H9 (cell line): ENCODE measurements around the gene C17orf114.

ENCODE experiments used
- DNase-seq: peaks from one replicate; pipeline ENCODE4 v3.0.0-alpha.2; 2017
- H2AFZ ChIP-seq: one replicate; pipeline ENCODE4 v1.6.1; 2013; ENCODE audit warnings: mild to moderate bottlenecking, low read length, control low read depth, moderate library complexity
- H2AK5ac ChIP-seq: 2 replicates; pipeline ENCODE4 v1.6.1; 2013; ENCODE audit warnings: low read length, control low read depth, mixed read lengths; ENCODE audit not compliant: insufficient read length
- H2BK120ac ChIP-seq: one replicate; pipeline ENCODE4 v1.6.1; 2013; ENCODE audit warnings: low read depth, mild to moderate bottlenecking, low read length, control low read depth, inconsistent platforms; ENCODE audit not compliant: poor library complexity, severe bottlenecking
- H2BK12ac ChIP-seq: 2 replicates; pipeline ENCODE4 v1.6.1; 2013; ENCODE audit warnings: low read length, control low read depth, mixed read lengths, low read depth; ENCODE audit not compliant: insufficient read length
- H2BK15ac ChIP-seq: 2 replicates; pipeline ENCODE4 v1.6.1; 2013; ENCODE audit warnings: low read depth, low read length, control low read depth
- H2BK20ac ChIP-seq: one replicate; pipeline ENCODE4 v1.6.1; 2013; ENCODE audit warnings: low read depth, mild to moderate bottlenecking, low read length, control low read depth, inconsistent platforms; ENCODE audit not compliant: poor library complexity, severe bottlenecking
- H2BK5ac ChIP-seq: 2 replicates; pipeline ENCODE4 v1.6.1; 2013; ENCODE audit warnings: low read length, control low read depth, mixed read lengths; ENCODE audit not compliant: insufficient read length
- H3K14ac ChIP-seq: 2 replicates; pipeline ENCODE4 v1.6.1; 2013; ENCODE audit warnings: low read length, control low read depth; ENCODE audit not compliant: insufficient read depth
- H3K18ac ChIP-seq: 2 replicates; pipeline ENCODE4 v1.6.1; 2013; ENCODE audit warnings: low read depth, mild to moderate bottlenecking, mixed read lengths, low read length, control low read depth; ENCODE audit not compliant: insufficient read length
- H3K23ac ChIP-seq: 2 replicates; pipeline ENCODE4 v1.6.1; 2013; ENCODE audit warnings: low read length, control low read depth, mixed read lengths, low read depth; ENCODE audit not compliant: insufficient read length
- H3K23me2 ChIP-seq: 2 replicates; pipeline ENCODE4 v1.6.1; 2013; ENCODE audit warnings: low read depth, mild to moderate bottlenecking, mixed read lengths, low read length, control low read depth; ENCODE audit not compliant: insufficient read length, poor library complexity, severe bottlenecking
- H3K27ac ChIP-seq: 2 replicates; pipeline ENCODE4 v1.5.1; 2013; ENCODE audit warnings: low read length, control low read depth, mixed read lengths, low read depth; ENCODE audit not compliant: insufficient read length
- H3K27me3 ChIP-seq: 2 replicates; pipeline ENCODE4 v1.6.1; 2013; ENCODE audit warnings: low read length, control low read depth, inconsistent platforms; ENCODE audit not compliant: insufficient read depth
- H3K4ac ChIP-seq: 2 replicates; pipeline ENCODE4 v1.6.1; 2013; ENCODE audit warnings: low read depth, mild to moderate bottlenecking, control low read depth, inconsistent platforms, low read length, moderate library complexity
- H3K4me1 ChIP-seq: 2 replicates; pipeline ENCODE4 v1.6.1; 2013; ENCODE audit warnings: low read length, control low read depth, inconsistent platforms; ENCODE audit not compliant: insufficient read depth
- H3K4me2 ChIP-seq: 2 replicates; pipeline ENCODE4 v1.6.1; 2013; ENCODE audit warnings: low read length, control low read depth, mixed read lengths; ENCODE audit not compliant: insufficient read length, insufficient read depth
- H3K56ac ChIP-seq: 2 replicates; pipeline ENCODE4 v1.6.1; 2013; ENCODE audit warnings: low read depth, mild to moderate bottlenecking, mixed read lengths, low read length, control low read depth; ENCODE audit not compliant: insufficient read length
- H3K79me1 ChIP-seq: 2 replicates; pipeline ENCODE4 v1.6.1; 2013; ENCODE audit warnings: low read depth, mild to moderate bottlenecking, moderate library complexity, low read length, control low read depth, inconsistent platforms; ENCODE audit not compliant: insufficient read depth, poor library complexity, severe bottlenecking
- H3K79me2 ChIP-seq: 2 replicates; pipeline ENCODE4 v1.6.1; 2013; ENCODE audit warnings: low read length, control low read depth, inconsistent platforms; ENCODE audit not compliant: insufficient read depth
- H3K9ac ChIP-seq: 2 replicates; pipeline ENCODE4 v1.6.1; 2013; ENCODE audit warnings: low read length, control low read depth, mixed read lengths; ENCODE audit not compliant: insufficient read length; ENCODE audit errors: extremely low read depth
- H3K9me3 ChIP-seq: one replicate; pipeline ENCODE4 v1.6.1; 2013; ENCODE audit warnings: low read depth, low read length, inconsistent platforms; ENCODE audit not compliant: control insufficient read depth
- H3T11ph ChIP-seq: one replicate; pipeline ENCODE4 v1.6.1; 2013; ENCODE audit warnings: mild to moderate bottlenecking, low read length, control low read depth, inconsistent platforms
- H4K20me1 ChIP-seq: one replicate; pipeline ENCODE4 v1.6.1; 2013; ENCODE audit not compliant: control insufficient read depth, insufficient read length, insufficient read depth
- H4K5ac ChIP-seq: 2 replicates; pipeline ENCODE4 v1.6.1; 2013; ENCODE audit warnings: low read depth, mild to moderate bottlenecking, mixed read lengths, low read length, control low read depth; ENCODE audit not compliant: insufficient read length
- H4K8ac ChIP-seq: replicated peaks from 2 replicates; pipeline ENCODE4 v1.6.1; 2013; ENCODE audit warnings: low read length, control low read depth, mixed read lengths, low read depth; ENCODE audit not compliant: insufficient read length
- H4K91ac ChIP-seq: 2 replicates; pipeline ENCODE4 v1.6.1; 2013; ENCODE audit warnings: low read depth, mild to moderate bottlenecking, moderate library complexity, mixed read lengths, low read length, control low read depth; ENCODE audit not compliant: insufficient read length
- H3K27ac Mint-ChIP-seq, 3 experiments: 2 replicates in 2 of 3; 3 replicates in 1 of 3; pipeline ENCODE4 v1.8.0; 2020 to 2021; ENCODE audit warnings: mixed read lengths in 3 of 3, mild to moderate bottlenecking in 1 of 3, moderate library complexity in 1 of 3
- H3K27me3 Mint-ChIP-seq: 2 replicates; pipeline ENCODE4 v1.8.0; 2021; ENCODE audit warnings: low read depth, mild to moderate bottlenecking, moderate library complexity, mixed read lengths
- H3K36me3 Mint-ChIP-seq, 3 experiments: 2 replicates in 2 of 3; 3 replicates in 1 of 3; pipeline ENCODE4 v1.8.0; 2020 to 2021; ENCODE audit warnings: low read depth in 3 of 3, mixed read lengths in 3 of 3; ENCODE audit not compliant: insufficient read depth in 1 of 3
- H3K4me1 Mint-ChIP-seq, 2 experiments: 2 replicates each; pipeline ENCODE4 v1.8.0; 2020; ENCODE audit warnings: mixed read lengths in 2 of 2
- H3K4me3 Mint-ChIP-seq, 2 experiments: 2 replicates in 1 of 2; 3 replicates in 1 of 2; pipeline ENCODE4 v1.8.0; 2020 to 2021; ENCODE audit warnings: mild to moderate bottlenecking in 2 of 2, mixed read lengths in 2 of 2, moderate library complexity in 1 of 2
- H3K9me3 Mint-ChIP-seq, 2 experiments: 2 replicates in 1 of 2; 3 replicates in 1 of 2; pipeline ENCODE4 v1.8.0; 2020; ENCODE audit warnings: mild to moderate bottlenecking in 2 of 2, mixed read lengths in 2 of 2, moderate library complexity in 1 of 2
- WGBS: extraction: QIAGEN DNeasy Blood & Tissue Kit; methylation state at CpG from one replicate; pipeline ENCODE4 v1.1.7; 2013; ENCODE audit warnings: missing lambda C conversion rate, low lambda C conversion rate, mixed read lengths; ENCODE audit not compliant: insufficient read length; ENCODE audit errors: extremely low coverage; 5-methylcytosine and 5-hydroxymethylcytosine counted together
- TF ChIP-seq, protein P1 (sequence below): fragments of 200-600 bp; sonication (generic); conservative IDR thresholded peaks from 3 replicates; pipeline ENCODE4 v1.8.0; 2021; ENCODE audit warnings: antibody characterized with exemption, mild to moderate bottlenecking

C17orf114 gene

DNA sequence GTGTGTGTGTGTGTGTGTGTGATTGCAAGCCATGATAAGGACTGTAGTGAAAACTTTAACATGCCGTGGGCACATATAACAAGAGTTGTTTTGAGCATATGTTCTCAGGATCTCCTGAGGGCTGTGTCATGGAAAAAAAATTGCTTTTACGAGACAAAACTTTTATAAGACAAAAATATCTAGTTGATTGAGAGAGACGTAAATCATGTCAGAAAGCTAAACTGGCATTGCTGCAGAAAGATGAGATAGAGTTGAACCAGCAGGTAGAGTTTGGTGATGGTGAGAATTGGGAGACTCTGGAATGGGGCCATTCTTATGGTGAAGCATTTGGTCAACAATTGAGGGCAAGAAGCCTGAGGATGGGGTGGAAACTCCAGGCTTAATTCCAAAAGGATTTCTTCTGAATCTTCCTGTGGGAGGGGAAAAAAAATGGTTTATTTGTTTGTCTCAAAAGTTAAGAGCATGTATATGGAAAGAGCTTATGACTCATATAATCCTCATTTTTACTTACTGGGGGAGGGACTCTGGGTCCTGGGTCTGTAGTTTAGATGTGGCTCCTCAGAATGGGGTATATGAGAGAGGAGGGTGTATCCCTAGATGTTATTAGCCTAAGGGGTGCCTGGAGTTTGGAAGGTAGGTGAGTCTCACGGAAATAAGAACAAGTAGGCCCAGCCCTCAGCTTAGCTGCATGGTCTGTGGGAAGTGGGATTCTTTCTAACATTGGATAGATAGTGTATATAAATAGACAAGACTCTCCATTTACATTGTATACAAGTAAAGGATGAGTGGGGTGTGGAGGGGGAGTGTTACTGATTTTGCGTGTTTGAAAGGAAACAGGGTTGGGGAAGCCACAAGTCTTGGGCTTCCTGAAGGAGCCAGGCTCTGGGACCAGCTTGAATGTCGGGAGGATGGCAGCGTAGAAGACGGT is 38.1 kb upstream of the C17orf114 start:
- WGBS = no CpG with 5 or more reads among the region's 8 CpGs
- Mint-ChIP-seq H3K4me1 (peaks cover 25% of the 10 kb centered on the region in 2 experiments), H3K27ac (peak overlapping the region in 1 of 3 experiments; percentile 2; a peak in 2 of 7 replicates), H3K27me3 (0 out of 2 replicates have a peak, but pooled peaks cover 1% of the 10 kb centered on the region), H3K4me3 (no peak overlapping the region; a peak in 1 of 5 replicates), H3K36me3 (peaks cover 0 to 14% (median 0%) of the 10 kb centered on the region in 3 experiments; a peak in 2 of 7 replicates), H3K9me3 (no peaks in the 10 kb centered on the region)
- peaks cover 12% of the 10 kb centered on the region for H3K79me1 ChIP-seq
- H3K4ac ChIP-seq = no peak overlapping the region
- no peak overlapping the region for H2BK12ac ChIP-seq
- H3K56ac ChIP-seq = no peak overlapping the region
- H3K4me1 ChIP-seq = no peaks in the 10 kb centered on the region
- H3K23ac ChIP-seq = no peak overlapping the region
- no peak for DNase-seq
- H2BK15ac ChIP-seq = no peak overlapping the region
- H3K79me2 ChIP-seq = peaks cover 15% of the 10 kb centered on the region; the same call in 1 of the 2 replicates
- no peak overlapping the region; the same call in 1 of the 2 replicates for H3K14ac ChIP-seq
- H4K20me1 ChIP-seq = no peaks in the 10 kb centered on the region
- no peaks in the 10 kb centered on the region for H3K9me3 ChIP-seq
- TF ChIP-seq, protein P1, sequence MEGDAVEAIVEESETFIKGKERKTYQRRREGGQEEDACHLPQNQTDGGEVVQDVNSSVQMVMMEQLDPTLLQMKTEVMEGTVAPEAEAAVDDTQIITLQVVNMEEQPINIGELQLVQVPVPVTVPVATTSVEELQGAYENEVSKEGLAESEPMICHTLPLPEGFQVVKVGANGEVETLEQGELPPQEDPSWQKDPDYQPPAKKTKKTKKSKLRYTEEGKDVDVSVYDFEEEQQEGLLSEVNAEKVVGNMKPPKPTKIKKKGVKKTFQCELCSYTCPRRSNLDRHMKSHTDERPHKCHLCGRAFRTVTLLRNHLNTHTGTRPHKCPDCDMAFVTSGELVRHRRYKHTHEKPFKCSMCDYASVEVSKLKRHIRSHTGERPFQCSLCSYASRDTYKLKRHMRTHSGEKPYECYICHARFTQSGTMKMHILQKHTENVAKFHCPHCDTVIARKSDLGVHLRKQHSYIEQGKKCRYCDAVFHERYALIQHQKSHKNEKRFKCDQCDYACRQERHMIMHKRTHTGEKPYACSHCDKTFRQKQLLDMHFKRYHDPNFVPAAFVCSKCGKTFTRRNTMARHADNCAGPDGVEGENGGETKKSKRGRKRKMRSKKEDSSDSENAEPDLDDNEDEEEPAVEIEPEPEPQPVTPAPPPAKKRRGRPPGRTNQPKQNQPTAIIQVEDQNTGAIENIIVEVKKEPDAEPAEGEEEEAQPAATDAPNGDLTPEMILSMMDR = no peak
- H4K91ac ChIP-seq = no peak overlapping the region
- no peak overlapping the region for H3K9ac ChIP-seq
- H4K5ac ChIP-seq = no peak overlapping the region
- no peak overlapping the region for H2AFZ ChIP-seq
- no peak overlapping the region for H3K27ac ChIP-seq
- no peaks in the 10 kb centered on the region for H3K23me2 ChIP-seq
- no peak overlapping the region for H2BK120ac ChIP-seq
- H3K4me2 ChIP-seq = no peak overlapping the region
- no peak overlapping the region for H3K18ac ChIP-seq
- H2BK5ac ChIP-seq = no peak overlapping the region
- no peak overlapping the region for H2AK5ac ChIP-seq
- no peak overlapping the region for H2BK20ac ChIP-seq
- H3K27me3 ChIP-seq = no peaks in the 10 kb centered on the region
- no peak overlapping the region for H3T11ph ChIP-seq
- no peak overlapping the region for H4K8ac ChIP-seq
